SKM-1 (cell line): Measurements from ENCODE around the gene MYL10.

Experiments
- DNase-seq: peaks from one replicate; lab custom pipeline; 2025; ENCODE audit not compliant: unreplicated experiment; lab: John Stamatoyannopoulos, UW

The MYL10 gene

GRCh38 chr7:101598986-101599771 is 29.9 kb downstream of the MYL10 start:
- DNase-seq, result no peak

DNA sequence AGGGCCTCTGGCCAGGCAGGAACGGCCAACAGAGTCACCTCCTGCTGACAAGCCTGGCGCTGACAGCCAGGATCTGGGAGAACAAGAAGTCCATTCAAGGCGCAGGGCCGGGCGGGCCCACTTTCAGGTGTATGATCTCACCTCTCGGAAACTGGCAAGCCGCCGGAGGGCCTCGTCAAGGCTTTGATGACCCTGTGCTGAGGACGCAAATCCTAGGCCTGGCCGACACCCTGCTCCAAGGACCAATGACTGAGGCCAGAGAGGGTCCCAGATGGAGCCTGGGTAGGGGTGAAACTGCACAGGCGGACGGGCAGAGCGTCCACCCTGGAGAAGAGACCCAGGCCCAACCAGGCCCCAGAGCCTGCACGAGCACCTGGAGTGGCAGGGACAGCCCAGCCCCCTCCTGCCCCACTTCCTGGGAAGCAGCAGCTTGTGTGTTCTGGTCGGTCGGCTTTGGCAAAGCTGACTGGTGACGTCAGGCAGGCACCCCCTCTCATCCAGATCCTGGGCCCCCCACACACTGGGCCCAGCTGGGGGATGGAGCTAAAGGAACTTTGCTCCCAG is 30.6 kb downstream of the MYL10 start:
- DNase-seq, result no peak

DNA sequence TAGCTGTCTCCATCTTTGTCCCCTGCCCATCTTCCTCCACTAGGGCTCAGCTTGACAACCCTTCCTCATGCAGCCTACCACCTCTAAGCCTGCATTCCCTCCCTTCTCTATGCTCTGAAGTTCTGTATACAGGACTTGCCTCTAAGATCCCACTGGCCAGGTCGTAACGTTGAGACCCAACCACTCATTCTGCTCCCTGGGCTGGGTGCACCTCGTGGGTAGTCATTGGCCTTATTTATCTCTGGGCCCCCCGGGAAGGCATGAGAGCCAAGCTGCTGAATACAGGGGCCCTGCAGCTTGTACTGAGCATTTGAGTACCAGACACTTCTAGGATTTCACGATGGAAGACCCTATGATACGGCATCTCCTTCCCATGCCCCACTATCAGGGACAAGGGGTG is 31.2 kb downstream of the MYL10 start:
- DNase-seq, result no peak

- DNase-seq, result no peak
Measured at GRCh38 chr7:101596898-101597297, 32.2 kb downstream of the MYL10 start.

DNA sequence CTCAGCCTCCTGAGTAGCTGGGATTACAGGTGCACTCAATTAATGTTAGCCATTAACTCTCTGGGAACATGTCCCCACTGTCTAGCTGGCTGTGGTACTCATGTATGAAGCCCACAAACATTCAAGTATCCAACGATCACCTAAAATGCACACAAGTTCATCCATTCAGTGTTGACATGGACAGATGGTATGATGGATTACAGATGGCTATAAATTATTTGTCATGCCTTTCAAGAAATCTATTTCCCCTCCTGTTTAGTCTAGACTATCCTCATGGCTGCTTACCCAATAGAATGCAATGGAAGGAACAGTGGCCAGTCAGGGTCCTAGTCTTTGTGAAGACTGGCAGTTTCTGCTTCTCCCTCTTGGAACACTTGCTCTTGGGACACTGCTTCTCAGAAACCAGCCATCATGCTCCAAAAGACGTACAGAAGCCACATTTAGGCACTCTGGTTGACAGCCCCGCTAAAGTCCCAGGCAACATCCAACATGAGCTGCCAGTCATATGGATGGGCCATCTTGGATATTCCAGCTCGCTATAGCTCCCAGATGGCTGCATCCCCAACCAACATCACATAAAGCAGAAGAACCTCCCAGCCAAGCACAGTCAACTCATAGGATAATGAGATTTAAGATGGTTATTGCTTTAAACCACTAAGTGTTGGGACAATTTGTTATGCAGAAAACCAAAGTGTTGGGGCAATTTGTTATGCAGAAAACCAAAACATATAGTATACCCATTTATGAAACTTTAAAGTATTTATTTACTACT is 33.1 kb downstream of the MYL10 start:
- no peak for DNase-seq

- no peak for DNase-seq
Measured at GRCh38 chr7:101595246-101595645, 33.9 kb downstream of the MYL10 start.

GRCh38 chr7:101594790-101595189 is 34.3 kb downstream of the MYL10 start:
- DNase-seq, result no peak

DNA sequence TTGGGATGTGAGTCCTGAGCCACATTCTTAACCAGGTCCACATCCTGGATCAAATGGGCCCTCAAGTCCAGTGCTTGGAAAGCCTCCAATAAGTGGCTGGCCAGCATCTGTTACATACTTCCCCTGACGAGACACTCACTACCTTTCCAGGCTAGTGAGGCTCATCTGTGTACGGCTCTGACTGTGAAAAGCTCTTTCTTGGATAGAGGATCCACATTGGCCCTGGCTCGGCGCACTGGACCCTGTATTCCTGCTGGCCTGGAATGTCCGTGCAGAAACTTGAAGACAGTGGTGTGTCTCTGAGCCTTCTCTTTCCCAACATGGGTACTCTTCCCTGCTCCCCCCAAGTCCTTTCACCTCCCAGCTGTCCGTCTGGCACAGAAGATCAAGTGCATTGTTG is 35.5 kb downstream of the MYL10 start:
- no peak for DNase-seq

GRCh38 chr7:101591504-101591903 is 37.6 kb downstream of the MYL10 start:
- no peak for DNase-seq

GRCh38 chr7:101590663-101591435 is 38.2 kb downstream of the MYL10 start:
- no peak for DNase-seq

DNA sequence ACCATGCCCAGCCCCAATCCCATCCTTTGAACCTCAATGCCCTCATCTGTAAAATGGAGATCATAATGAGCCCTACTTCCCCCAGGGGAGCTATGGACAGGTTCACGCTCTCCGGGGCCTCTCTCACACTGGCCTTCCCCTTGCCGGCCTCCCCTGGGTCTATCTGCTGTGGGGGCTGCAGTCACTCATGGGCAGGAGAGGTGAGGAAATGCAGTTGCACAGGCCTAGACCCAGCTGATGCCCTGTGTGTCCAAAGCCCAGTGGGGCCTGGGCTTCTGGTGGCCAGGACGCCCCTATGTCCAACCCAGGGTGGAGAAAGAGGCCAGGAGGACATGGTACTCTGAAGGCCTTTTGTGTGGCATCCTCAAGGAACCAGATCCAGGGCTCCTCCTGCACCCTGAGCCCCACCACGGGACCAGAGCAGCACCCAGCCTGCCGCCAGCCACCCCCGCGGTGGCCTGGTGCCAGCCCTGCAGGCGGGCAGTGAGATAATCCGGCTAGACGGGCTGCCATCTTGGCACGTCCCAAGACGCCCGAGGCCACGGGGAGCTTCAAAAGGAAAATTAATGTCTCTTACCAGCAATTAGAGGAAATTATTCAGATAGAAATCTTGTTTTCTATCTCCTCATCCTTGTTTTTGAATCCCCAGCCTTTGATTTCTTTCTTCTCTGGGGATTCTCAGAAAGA is 39.0 kb downstream of the MYL10 start:
- no peak for DNase-seq

DNA sequence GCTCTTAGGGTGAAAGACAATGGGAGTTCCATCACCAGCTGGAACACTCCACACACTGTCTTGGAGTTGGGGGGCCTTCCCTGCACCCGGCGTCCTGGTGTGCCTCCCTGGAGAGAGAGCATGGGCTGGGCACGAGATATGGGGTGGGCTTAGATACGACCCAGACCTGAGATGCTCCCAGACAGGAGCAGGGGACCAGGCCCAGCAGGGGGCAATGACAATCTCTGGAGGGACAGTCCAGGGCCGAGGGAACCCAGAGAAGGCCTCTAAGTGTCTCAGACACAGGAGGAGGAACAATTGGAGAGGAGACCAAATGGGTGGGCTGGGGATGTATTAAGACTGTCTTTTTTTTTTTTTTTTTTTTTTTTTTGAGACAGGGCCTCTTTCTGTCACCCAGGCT is 40.0 kb downstream of the MYL10 start:
- DNase-seq, result no peak

DNA sequence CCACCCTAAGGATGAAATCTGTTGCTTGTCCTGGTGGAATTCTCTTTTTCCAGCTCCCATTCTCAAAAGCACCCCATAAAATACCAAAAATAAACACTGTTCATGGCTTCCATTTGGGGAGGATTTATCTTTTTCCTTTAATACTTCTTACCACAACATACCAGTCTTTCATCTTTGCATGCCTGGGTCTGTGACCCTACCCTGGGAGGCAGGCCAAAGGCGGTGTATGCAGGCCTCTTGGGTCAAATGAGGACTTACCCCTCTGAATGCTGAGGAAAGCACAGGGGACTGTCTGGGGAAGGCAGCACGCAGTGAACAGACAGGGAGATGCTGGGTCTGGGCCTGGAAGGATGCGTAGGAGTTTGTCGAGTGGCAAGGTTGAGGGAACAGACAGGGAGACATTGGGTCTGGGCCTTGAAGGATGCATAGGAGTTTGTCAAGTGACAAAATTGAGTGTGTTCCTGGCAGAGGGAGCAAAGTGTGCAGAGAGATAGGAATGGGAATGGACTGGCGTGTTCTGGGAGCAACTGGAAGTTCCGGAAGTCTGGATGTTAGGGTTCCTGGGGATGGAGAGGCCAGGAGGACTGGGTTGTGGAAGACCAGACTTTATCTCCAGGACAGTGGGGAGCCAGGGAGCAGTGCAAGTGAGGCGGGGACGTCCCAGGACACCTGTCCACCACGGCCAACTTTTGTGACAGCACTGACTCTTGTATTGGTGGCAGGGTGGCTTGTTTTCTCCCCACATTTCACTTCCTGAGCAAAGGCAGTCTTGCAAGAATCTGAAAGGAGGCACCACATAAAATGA is 40.8 kb downstream of the MYL10 start:
- no peak for DNase-seq

DNA sequence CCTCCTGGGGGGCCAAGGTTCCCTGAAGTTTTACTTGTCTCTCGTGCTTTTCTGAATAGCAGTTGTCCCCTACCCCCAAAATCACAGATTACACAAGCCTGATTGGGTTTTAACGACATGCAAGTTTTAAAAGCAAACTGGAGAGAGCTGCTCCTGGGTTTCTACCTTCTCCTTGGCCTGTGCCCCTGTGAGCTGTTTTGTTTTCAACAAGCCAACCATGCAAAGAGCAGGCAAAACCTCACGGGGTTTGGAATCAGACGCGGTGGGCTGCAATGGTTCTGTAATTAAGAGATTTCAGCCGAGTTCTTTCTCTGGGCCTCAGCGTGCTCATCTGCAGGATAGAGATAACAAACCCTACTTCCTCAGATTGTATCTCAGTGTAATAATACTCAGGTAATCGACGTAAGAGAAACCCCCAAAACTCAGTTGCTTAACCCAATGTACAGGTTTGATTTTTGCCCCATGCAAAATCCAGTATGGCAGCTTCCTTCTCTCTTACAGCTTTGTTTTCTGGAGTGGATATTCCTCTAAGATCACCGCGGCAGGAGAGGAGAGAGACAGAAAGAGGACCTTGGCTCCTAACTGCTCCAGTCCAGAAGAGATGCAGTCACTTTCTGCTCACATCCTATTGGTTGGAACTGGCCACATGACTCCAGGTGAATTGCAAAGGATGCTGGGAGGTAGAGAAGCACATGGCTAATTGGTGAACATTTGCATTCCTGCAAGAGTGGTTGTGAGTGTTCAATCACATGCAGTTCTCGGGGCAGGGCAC is 42.0 kb downstream of the MYL10 start:
- no peak for DNase-seq

- DNase-seq, result no peak
Measured at GRCh38 chr7:101586078-101586905, 42.8 kb downstream of the MYL10 start.

DNA sequence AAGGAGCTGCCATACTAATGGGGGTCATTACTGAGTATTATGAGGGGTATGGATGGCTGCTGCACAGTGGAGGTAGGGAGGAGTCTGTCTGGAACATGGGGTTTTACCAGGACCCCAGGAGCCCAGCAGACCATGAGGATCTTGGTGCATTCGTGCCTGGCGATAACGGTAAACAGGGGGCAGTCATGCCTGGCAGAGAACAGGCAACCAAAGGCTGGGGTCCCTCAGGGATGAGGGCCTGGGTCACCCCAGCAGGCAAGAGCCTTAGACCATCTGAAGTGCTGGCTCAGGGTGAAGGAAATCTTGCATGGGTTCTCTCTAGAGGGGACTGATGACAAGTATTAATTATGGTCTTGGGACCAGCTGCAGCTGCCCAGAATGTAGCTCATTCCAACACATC is 46.1 kb downstream of the MYL10 start:
- no peak for DNase-seq

DNA sequence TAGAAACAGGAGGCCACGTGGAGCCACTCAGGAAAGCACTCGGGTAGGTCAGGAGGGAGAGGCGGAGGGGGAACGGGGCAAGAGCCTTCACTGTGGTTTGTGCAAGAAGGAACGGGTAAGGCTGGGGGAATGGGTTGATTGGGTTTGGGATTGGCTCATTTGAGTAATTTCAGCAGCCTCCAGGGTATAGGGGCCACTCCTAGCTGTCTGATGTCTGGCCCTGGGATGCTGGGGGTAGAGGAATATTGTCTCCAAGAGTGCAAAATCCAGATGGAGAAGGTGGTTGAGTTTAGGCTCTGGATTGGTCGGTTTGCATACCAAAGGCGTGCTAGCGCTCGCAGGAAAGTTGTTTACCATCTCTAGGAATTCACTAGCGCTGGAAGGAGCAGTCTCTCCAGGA is 47.2 kb downstream of the MYL10 start:
- DNase-seq, result no peak

- DNase-seq, result no peak
Measured at GRCh38 chr7:101580596-101580995, 48.5 kb downstream of the MYL10 start.
